GM11168 (cell line): Measurements from ENCODE around the gene HECTD3.
"Not testable (repeated sequence)": the region's sequence is repeated elsewhere in the genome, so short reads cannot be mapped to it uniquely, and the experiment has no call there.

Experiments
- in situ Hi-C: fragments of 300-500 bp; cut with MboI; formaldehyde crosslinking; loops from one replicate; pipeline ENCODE4 v1.12.0; 2022; ENCODE audit warnings: low sequenced_read_pairs; ENCODE audit not compliant: unreplicated experiment

The HECTD3 gene

GRCh38 chr1:45015683-45016082 is 4.6 kb upstream of the HECTD3 start:
- in situ Hi-C loops = loop anchor here (5.0 kb wide), 1 partner anchor 287 kb away; no protein-coding TSS in a partner anchor

DNA sequence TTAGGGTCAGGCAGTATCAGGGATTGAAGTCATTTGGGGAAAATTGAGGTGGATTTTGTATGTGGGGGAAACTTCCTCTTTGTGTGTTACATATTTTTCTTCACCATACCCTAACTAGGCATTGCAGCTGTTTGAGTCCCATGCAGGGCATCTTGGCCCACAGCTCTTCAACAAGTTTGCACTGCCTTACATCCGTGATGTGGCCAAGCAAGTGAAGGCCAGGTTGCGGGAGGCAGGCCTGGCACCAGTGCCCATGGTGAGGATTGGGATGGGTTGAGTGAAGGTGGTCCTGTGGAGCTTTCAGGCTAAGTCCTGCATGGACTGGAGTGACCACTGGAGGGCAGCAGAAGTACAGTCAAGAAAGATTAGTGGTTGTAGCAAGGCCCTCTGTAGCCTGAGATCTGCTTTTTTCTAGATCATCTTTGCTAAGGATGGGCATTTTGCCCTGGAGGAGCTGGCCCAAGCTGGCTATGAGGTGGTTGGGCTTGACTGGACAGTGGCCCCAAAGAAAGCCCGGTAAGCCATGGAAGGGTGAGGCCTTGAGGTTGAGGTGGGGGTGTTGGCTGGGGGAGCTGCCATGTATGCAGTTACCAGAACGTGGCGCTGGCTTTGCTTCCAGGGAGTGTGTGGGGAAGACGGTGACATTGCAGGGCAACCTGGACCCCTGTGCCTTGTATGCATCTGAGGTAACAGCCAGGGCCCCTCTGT is 3.4 kb upstream of the HECTD3 start:
- in situ Hi-C loops = loop anchor here (5.0 kb wide), 1 partner anchor 288 kb away; no protein-coding TSS in a partner anchor

DNA sequence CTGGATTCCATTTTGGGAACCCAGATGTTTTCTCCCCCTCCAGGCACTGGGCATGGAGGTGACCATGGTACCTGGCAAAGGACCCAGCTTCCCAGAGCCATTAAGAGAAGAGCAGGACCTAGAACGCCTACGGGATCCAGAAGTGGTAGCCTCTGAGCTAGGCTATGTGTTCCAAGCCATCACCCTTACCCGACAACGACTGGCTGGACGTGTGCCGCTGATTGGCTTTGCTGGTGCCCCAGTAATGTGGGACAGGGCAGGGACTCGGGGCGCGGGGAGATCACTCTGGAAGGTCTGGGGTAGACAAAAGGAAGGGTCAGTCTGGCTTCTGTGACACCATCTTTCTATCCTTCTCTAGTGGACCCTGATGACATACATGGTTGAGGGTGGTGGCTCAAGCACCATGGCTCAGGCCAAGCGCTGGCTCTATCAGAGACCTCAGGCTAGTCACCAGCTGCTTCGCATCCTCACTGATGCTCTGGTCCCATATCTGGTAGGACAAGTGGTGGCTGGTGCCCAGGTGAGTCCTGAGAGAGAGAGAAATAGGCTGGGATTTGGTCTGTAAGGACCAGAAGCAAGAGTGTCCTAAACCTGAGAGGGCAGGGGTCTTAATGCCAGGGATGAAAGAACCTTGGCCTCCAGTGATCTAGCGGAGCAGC is 2.6 kb upstream of the HECTD3 start:
- in situ Hi-C loops = no loop called here

DNA sequence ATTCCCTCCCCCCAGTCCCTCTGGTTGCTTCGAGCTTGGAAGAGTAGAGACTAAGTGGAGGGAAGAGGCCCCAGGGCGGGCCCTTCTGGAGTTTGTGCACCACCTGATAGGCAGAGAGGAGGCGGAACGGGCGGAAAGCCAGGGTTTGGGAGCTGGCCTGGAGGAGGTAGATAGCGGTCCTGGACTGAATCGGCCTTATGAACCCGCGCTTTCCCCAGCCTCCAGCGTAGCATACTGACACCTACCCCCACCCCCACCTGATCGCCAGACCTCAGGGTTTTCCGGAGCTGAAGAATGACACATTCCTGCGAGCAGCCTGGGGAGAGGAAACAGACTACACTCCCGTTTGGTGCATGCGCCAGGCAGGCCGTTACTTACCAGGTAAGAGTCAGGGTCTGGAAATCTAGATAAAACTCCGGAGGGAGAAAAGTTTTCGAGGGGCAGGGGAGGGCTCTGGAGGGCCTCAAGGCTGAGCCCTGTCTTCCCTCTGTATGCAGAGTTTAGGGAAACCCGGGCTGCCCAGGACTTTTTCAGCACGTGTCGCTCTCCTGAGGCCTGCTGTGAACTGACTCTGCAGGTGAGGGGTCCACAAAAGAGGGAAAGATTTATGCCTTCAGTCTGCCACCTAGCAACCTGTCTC is 1.6 kb upstream of the HECTD3 start:
- in situ Hi-C loops = no loop called here

GRCh38 chr1:45011837-45012638 is 914 bp upstream of the HECTD3 start, which contains the start of gene UROD:
TSS of gene UROD (plus strand) at chr1:45012254. CDS start at chr1:45012266, 12 bp downstream.
- in situ Hi-C loops = no loop called here

GRCh38 chr1:45009956-45010854 is 919 bp downstream of the HECTD3 start:
- in situ Hi-C loops = no loop called here

DNA sequence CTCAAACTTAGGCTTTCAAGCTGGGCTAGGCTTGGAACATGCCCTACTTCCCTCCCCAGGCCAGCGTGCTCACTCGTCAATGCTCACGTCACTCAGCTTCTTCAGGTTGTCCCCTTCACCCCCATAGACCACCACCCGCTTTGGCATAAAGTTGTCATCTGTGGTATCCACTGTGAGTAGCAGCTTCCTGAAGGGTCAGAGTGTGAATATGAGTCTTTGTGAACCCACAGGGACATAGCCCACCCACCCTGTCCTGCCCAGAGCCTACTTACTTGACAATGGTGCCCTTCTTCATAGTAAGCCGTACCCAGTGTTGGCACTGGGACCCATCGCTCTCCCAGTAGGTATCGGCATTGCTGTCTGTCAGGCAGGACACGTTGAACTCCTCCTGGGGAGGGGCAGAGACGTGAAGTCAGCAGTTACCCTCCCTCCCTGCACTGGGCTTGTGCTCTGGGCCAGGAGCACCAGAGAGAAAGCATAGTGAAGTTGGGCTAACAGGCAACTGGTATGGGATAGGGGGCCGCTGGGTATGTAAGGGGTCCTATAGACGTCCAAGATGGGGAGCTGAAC is 1.7 kb downstream of the HECTD3 start:
- in situ Hi-C loops = no loop called here

DNA sequence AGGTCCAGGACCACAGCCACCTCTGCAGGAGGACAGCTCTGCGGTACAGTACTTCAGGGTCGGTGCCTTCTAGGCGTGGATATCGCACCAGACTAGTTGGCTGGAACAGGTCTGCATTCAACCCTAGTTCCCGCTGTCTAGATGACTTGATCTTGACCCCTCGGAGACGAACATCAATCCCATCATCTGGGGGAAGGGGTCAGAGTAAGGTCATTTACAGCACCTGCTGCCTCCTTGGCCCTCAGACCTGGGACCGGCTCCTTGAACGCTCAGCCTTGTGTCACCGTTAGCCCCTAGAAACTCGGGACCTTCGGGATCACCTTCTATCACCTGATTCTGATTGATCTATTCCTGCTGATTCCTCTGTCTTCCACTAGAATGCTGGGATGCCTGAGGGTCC is 2.6 kb downstream of the HECTD3 start:
- in situ Hi-C loops = no loop called here

DNA sequence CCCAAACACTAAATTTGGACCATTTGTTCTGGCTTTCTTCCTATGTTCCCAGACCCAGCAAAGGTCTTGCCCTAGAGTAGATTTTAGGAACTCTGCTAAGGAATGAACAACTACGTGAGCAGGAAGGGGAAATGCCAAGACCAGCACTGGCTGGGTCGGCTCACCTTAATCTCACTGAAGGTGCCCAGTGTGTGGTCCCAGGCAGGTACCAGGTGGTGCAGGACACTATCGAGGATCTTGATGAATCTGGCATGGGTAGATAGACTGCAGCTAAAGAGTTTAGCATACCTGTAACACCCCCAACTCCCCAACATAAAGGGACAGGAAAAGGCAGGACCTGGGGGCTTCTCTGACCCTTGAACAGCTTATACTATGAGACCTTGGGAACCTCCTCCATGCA is 3.0 kb downstream of the HECTD3 start:
- in situ Hi-C loops = no loop called here

DNA sequence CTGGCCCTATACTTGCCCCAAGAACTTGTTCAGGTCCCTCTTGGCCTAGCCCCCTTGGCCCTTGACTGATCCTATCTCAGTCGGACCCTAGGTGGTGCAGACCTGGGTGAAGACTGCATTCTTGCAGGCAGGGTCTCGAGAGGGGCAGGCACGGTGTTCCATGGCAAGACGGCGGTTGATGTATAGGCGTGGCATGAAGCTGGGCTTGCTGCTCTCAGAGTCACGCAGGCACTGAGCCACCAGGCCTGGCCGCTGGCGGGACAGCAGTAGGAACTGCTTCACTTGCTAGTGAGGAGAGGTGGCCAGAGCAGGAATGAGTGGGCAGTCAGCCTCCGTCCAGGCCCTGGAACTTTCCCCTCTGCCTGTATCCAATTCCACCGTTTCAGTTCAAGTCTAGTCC is 3.8 kb downstream of the HECTD3 start:
- in situ Hi-C loops = no loop called here

DNA sequence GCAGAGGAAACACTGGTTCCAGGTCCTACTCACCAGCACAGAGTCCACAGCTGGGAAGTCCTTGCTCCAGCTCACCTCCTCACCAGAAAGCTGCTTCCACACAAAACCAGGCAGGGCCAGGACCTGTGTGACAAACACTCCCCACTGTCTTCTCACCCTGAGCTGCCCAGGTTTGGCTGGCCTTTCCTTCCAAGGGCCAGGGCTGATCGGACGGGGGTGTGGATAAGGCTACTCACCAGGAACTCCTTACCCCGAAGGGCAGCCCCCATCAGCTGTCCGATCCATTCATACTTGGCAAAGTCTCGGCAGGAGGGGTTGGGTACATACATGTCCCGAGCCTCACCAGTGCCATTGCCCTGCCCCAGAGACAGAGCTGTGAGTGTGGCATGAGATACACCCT is 5.4 kb downstream of the HECTD3 start:
- in situ Hi-C loops = no loop called here

DNA sequence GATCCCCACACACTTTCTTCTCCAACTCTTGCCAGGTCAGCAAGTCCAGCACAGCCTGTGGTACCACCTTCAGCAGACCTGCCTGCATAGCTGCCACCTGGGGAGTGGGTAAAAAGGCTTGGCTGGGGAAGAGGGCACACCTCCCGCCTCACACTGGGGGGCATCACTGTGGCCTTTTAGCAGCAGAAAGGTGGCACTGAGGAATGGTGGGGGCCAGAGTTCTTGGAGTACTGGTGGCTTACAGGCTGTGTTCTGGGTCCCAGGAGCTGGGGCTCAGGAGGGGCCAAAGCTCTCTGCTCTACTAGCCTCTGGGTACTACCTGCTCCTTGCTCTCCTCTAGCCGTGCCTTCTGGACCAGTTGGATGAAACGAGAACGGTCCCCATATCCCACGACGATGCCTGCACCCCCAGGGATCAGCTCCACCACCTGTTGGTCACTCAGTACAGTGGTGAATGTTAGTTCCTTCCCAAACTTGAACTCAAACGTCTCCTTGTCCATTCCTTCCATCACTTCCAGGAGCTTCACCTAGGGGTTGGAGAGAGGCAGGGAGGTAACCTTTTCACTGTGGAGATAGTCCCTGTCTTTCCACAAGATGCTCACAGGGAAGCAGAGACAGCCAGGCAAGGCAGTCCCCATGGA is 6.7 kb downstream of the HECTD3 start:
- in situ Hi-C loops = no loop called here

DNA sequence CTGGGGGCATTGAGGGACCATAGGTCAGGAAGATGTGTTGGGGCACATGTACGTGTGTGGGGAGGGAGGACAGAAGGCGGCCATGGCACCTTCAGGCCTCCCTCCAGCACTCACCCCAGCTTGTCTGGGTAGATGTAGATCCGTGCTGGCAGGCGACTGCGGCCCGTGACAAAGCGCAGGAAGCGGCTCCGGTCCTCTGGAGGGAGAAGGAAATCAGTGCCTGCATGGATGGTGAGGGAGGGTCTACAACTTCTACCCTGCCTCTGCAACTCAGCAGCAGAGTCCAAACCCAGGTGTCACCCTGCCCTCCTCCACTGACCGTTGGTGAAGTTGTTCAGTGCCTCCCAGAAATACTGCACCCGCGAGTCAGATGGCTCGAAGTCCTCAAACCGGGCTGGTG is 7.4 kb downstream of the HECTD3 start:
- in situ Hi-C loops = no loop called here

- in situ Hi-C loops = no loop called here
These were observed 8.2 kb downstream of the HECTD3 start for GRCh38 chr1:45002650-45003645.

DNA sequence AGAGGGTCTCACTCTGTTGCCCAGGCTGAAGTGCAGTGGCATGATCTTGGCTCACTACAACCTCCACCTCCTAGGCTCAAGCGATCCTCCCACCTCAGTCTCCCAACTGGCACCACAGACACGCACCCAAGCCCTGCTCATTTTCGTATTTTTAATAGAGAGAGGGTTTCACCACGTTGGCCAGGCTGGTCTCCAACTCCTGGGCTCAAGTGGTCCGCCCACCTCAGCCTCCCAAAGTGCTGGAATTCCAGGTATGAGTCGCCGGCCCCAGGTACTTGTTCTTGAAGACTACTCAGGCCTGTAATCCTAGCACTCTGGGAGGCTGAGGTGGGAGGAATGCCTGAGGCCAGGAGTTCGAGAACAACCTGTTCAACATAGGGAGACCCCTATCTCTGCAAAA is 9.5 kb downstream of the HECTD3 start:
- in situ Hi-C loops = not testable (repeated sequence)

- in situ Hi-C loops = no loop called here
These were observed 10.1 kb downstream of the HECTD3 start for GRCh38 chr1:45001011-45001481.

GRCh38 chr1:44999232-44999631 is 11.9 kb downstream of the HECTD3 start:
- in situ Hi-C loops = no loop called here
